Stimulated activated CD4-positive, alpha-beta T cell treated with anti-CD3 and anti-CD28 coated beads, TNF-alpha, amount 100 ng/mL, for 48 hours (primary cell): Measurements from ENCODE around the gene MAP3K10.

Source experiments
- DNase-seq, 3 donors: peaks; one replicate each; pipeline ENCODE4 v3.0.0-alpha.2; 2020; ENCODE audit warnings: low read depth in 3 of 3

The MAP3K10 gene

GRCh38 chr19:40249781-40250180 lies 58.6 kb downstream of the MAP3K10 start:
- no peak for DNase-seq

DNA sequence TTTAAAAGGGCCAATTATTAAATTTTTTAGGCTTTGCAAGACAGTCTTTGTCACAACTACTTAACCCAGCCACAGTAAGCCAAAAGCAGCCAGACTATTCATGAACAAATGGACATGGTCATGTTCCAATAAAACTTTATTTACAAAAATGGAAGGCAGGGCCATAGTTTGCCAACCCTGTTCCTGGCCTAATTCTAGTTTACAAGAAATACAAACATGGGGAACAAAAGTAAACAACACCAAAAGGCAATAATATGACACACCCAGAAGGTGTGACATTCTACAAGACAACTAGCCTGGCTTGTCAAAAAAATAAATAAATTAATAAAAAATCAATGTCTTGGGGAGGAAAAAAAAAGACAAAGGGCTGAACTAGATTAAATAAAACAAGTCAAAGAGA lies 60.0 kb downstream of the MAP3K10 start:
- DNase-seq = no peak

GRCh38 chr19:40251991-40252390 lies 60.8 kb downstream of the MAP3K10 start:
- DNase-seq = no peak

DNA sequence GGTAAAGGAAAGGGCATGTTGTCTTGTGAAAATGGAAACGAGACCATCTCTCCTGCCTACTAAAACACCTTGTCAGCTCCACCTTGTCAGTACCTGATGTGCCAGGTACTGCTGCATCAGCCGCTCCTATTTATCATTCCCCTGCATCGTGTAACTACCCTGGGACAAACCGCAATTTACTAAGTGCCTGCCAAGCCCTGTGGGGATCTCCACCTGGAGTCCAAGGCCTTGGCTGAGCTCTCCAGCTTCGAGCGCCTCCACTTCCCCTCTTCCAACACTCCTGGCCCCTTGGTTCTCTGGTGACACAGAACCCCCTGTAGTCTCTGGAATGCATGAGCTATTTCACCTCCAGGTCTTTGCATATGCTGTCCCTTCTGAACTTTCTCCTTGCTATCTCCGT lies 61.2 kb downstream of the MAP3K10 start:
- no peak for DNase-seq

DNA sequence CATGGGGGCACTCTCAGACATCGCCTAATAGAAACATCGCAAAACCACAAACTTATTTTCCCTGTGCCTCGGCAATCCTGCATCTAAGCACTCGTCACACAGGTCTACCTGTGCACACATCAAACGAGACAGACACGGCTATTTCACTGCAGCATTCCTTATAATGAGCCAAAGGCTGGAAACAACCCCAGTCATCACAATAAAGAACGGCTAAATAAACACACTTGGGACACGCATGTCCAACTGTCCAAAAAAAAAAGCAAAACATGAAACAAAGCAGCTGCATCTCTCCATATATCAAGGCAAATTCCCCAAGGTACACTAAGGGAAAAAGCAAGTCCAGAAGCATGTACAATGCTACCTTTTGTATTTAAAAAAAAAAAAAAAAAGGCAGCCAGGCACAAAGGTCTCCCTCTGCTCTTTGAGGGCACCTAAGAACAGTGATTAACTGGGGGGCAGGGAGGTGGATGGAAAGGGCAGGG lies 62.4 kb downstream of the MAP3K10 start:
- DNase-seq = no peak

GRCh38 chr19:40254714-40255418 lies 63.6 kb downstream of the MAP3K10 start:
- DNase-seq = no peak

GRCh38 chr19:40255619-40256166 lies 64.5 kb downstream of the MAP3K10 start:
- DNase-seq = no peak

GRCh38 chr19:40256512-40256911 lies 65.3 kb downstream of the MAP3K10 start:
- DNase-seq = no peak

GRCh38 chr19:40257096-40257517 lies 65.9 kb downstream of the MAP3K10 start:
- no peak for DNase-seq

GRCh38 chr19:40261631-40262030 lies 70.4 kb downstream of the MAP3K10 start:
- DNase-seq = no peak

DNA sequence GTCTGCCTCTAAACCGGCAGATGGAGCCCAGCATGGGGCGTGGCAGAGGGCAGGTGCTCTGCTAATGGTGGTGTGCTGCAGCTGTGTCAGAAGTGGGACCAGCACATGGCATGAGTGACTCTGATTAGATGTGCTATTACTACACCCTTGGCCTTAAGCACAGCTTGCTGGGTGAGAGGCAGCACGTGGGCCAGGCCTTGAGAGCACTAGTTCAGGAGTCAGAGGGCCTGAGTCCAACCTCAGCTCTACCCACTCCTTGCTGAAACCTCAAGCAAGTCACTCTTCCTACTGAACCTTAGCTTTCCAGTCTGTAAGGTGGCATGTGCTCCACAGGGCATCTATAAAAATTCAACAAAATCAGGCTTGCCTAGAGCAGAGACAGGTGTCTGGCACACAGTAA lies 71.2 kb downstream of the MAP3K10 start:
- no peak for DNase-seq

- DNase-seq = no peak
These were observed 72.5 kb downstream of the MAP3K10 start for GRCh38 chr19:40263440-40264313.

DNA sequence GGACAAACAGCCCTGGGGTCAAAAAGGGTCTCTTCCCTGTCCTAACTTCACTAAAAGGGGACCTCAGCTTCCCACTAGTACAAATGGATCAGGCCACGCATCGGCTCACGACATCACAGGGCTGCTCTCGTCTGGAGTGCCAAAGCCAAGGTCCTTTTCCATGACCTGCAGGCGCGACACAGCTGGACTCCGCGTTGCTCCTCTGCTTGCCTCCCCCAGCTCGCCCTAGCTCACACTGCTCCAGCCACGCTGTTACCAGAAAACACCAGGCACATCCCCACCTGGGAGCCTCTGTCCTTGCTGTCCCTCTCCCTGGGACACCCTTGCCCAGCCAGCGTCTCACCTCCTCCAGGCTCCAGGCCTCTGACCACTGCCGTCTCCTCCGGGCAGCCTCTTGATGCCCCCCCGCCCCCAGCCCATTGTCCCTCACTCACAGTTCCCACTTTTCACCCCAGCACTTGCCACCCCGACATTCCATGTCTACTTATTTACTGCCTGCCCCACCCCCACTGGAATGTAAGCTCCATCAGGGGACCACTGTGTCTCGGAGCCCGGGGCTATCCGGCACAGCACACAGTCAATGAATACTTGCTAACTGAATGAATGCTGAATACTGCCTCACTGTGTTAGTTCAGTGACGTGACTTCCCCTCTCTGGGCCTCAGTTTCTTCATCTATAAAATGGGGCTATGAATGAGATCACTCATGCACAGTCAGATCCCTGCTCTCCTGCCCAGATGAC lies 73.3 kb downstream of the MAP3K10 start:
- no peak for DNase-seq
